ENCODE results near the gene GRXCR2.

GRCh38 chr5:145833631-145834200 is 39.1 kb downstream of the GRXCR2 start:
- TF ChIP-seq CTCF (IDR thresholded peaks at IDR 0.05; ENCODE audit: low read depth, low read length, poor library complexity, severe bottlenecking) (no peak), EZH2phosphoT487 (IDR thresholded peaks at IDR 0.05; ENCODE audit: borderline replicate concordance, low read length) (no peak)
